Endothelial cell (in vitro differentiated cells): ENCODE measurements around the gene DHX38. TPM values are rescaled to one million over a fixed set of nuclear protein-coding genes. Genes with fewer than 3 reads are reported as not detected.

Experiments used
- DNase-seq: peaks from one replicate; pipeline ENCODE4 v3.0.0; 2021; ENCODE audit warnings: low spot score
- H3K27ac Mint-ChIP-seq: one replicate; pipeline ENCODE4 v1.8.0; 2021; ENCODE audit warnings: mixed read lengths, inconsistent platforms; ENCODE audit not compliant: unreplicated experiment
- H3K27me3 Mint-ChIP-seq: one replicate; pipeline ENCODE4 v1.8.0; 2021; ENCODE audit warnings: mild to moderate bottlenecking, moderate library complexity, mixed read lengths, inconsistent platforms; ENCODE audit not compliant: unreplicated experiment
- H3K36me3 Mint-ChIP-seq: one replicate; pipeline ENCODE4 v1.8.0; 2021; ENCODE audit warnings: mild to moderate bottlenecking, low read depth, mixed read lengths, inconsistent platforms; ENCODE audit not compliant: unreplicated experiment
- H3K4me1 Mint-ChIP-seq: one replicate; pipeline ENCODE4 v1.8.0; 2021; ENCODE audit warnings: mild to moderate bottlenecking, mixed read lengths, inconsistent platforms; ENCODE audit not compliant: unreplicated experiment
- H3K4me3 Mint-ChIP-seq: one replicate; pipeline ENCODE4 v1.8.0; 2021; ENCODE audit warnings: mild to moderate bottlenecking, mixed read lengths, inconsistent platforms; ENCODE audit not compliant: unreplicated experiment
- H3K9me3 Mint-ChIP-seq: one replicate; pipeline ENCODE4 v1.8.0; 2021; ENCODE audit warnings: mixed read lengths, inconsistent platforms; ENCODE audit not compliant: unreplicated experiment
- total RNA-seq: library from RNA; stranded (reverse); fragmentation: NEBNext Ultra II Directional; extraction: Animal tissue kit (Norgen Biotek cat#: 25700); gene quantifications from one replicate; pipeline ENCODE4 v1.2.1, GENCODE V29; 2021; ENCODE audit not compliant: unreplicated experiment
- TF ChIP-seq, protein P1 (sequence below): fragments of 200-600 bp; sonication (generic); IDR thresholded peaks from one replicate; pipeline ENCODE4 v1.5.0; 2021; ENCODE audit warnings: antibody characterized with exemption; ENCODE audit not compliant: unreplicated experiment

The DHX38 gene
- total RNA-seq, 1 donor from 2014 or later, result 84.6 TPM

DNA sequence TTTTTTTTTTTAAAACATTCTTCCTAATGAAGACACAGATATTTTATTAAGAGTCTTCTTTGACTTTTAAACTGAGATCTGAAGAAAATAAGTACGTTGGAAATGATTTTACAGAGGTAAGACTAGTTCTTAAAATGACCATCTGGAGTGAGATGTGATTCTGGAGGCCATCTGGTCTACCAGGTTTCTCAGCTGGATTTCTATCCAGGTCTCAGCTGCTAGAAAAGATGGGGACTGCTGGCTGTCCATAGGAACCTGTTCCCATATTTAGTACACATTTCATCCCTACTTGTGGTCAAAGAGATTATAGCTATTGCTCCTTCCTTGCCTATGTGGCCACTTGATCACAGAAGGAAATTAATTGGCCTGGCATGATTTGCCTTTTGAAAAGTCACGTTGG, 66.2 kb downstream of the DHX38 start:
- H3K36me3 Mint-ChIP-seq, result no peaks in the 10 kb centered on the region
- H3K4me3 Mint-ChIP-seq, result no peak overlapping the region
- TF ChIP-seq, protein P1, sequence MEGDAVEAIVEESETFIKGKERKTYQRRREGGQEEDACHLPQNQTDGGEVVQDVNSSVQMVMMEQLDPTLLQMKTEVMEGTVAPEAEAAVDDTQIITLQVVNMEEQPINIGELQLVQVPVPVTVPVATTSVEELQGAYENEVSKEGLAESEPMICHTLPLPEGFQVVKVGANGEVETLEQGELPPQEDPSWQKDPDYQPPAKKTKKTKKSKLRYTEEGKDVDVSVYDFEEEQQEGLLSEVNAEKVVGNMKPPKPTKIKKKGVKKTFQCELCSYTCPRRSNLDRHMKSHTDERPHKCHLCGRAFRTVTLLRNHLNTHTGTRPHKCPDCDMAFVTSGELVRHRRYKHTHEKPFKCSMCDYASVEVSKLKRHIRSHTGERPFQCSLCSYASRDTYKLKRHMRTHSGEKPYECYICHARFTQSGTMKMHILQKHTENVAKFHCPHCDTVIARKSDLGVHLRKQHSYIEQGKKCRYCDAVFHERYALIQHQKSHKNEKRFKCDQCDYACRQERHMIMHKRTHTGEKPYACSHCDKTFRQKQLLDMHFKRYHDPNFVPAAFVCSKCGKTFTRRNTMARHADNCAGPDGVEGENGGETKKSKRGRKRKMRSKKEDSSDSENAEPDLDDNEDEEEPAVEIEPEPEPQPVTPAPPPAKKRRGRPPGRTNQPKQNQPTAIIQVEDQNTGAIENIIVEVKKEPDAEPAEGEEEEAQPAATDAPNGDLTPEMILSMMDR, result no peak
- H3K4me1 Mint-ChIP-seq, result no peaks in the 10 kb centered on the region
- no peaks in the 10 kb centered on the region for H3K9me3 Mint-ChIP-seq
- no peak overlapping the region for H3K27ac Mint-ChIP-seq
- no peak for DNase-seq
- H3K27me3 Mint-ChIP-seq, result peaks cover 2% of the 10 kb centered on the region

DNA sequence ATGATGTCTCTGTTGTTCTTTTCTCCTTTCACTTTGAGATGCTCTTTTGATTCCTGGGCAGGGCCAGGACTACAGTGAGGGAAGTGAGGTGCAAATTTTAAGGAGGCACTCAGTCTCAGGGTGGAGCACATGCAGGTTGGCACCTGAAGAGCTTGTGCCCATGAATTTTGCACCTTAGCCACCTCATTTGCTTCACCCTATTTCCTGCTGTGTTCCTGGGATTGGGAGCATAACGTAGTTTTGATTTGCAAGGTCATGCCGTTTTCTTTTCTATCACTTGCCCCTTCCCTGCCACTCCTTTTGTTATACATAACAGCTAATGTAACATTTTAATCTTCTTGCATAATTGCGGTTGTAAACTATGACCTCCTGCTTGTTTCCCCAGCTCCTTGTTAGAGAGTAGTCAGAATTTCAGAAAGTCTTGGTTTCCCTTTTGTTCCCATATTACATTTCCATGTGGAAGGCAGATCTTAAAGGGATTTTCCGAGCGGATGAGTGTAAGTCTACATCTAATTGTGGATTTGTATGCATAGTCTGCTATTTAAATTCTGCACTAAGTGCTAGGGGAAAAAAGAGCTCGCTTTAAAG, 68.6 kb downstream of the DHX38 start:
- no peaks in the 10 kb centered on the region for H3K27me3 Mint-ChIP-seq
- no peaks in the 10 kb centered on the region for H3K36me3 Mint-ChIP-seq
- no peak overlapping the region for H3K27ac Mint-ChIP-seq
- TF ChIP-seq, protein P1, result no peak
- no peaks in the 10 kb centered on the region for H3K4me1 Mint-ChIP-seq
- H3K9me3 Mint-ChIP-seq, result no peaks in the 10 kb centered on the region
- no peak for DNase-seq
- H3K4me3 Mint-ChIP-seq, result no peak overlapping the region

Other genes starting within 250 kb of the DHX38 start
- 34.4 TPM for gene ATXN1L, start 247.9 kb upstream of the DHX38 start, total RNA-seq
- gene ZNF821, start 209.7 kb upstream of the DHX38 start, total RNA-seq, result 17.7 TPM
- gene IST1, start 198.3 kb upstream of the DHX38 start, total RNA-seq, result 247 TPM
- gene PKD1L3, start 93.4 kb upstream of the DHX38 start, total RNA-seq, result not detected
- 4.7 TPM for gene DHODH, start 85.1 kb upstream of the DHX38 start, total RNA-seq
- gene HP, start 39.3 kb upstream of the DHX38 start, total RNA-seq, result not detected
- gene HPR, start 30.6 kb upstream of the DHX38 start, total RNA-seq, result 0.97 TPM
- gene TXNL4B, start 227 bp upstream of the DHX38 start, total RNA-seq, result 10.9 TPM
- gene PMFBP1, start 78.3 kb downstream of the DHX38 start, total RNA-seq, result 0.38 TPM